Right lobe of liver (tissue), 6 donors: ENCODE data around the gene NQO2. TPM values are rescaled to one million over a fixed set of nuclear protein-coding genes. Genes with fewer than 3 reads are reported as not detected.
"Not testable (repeated sequence)": the region's sequence is repeated elsewhere in the genome, so short reads cannot be mapped to it uniquely, and the experiment has no call there.

Experiments used
- ATAC-seq, 4 donors: fragments of 200-7000 bp; cut with Tn5 transposase; one replicate each; pipeline ENCODE4 v1.9.1; 2020; ENCODE audit warnings: mild to moderate bottlenecking in 4 of 4, moderate library complexity in 4 of 4
- DNase-seq, 3 donors: peaks; one replicate each; pipeline ENCODE4 v3.0.0-alpha.2; 2020
- H3K27ac ChIP-seq, 3 donors: fragments of 200-600 bp; one replicate each; pipeline ENCODE4 v1.8.0; 2022
- H3K27me3 ChIP-seq, 2 donors: fragments of 200-600 bp; one replicate each; pipeline ENCODE4 v1.8.0; 2022
- H3K36me3 ChIP-seq, 4 donors: fragments of 200-600 bp; sonication (generic) in 1 of 4; one replicate each; pipeline versions ENCODE4 v1.5.1 to v1.8.0; 2017 to 2022; ENCODE audit warnings: control low read depth in 1 of 4
- H3K4me1 ChIP-seq, 4 donors: fragments of 200-600 bp; sonication (generic) in 1 of 4; one replicate each; pipeline versions ENCODE4 v1.5.1 to v1.8.0; 2017 to 2022; ENCODE audit warnings: control low read depth in 1 of 4
- H3K4me3 ChIP-seq, 3 donors: fragments of 200-600 bp; one replicate each; pipeline ENCODE4 v1.8.0; 2022
- H3K9me3 ChIP-seq, 4 donors: fragments of 200-600 bp; sonication (generic) in 1 of 4; one replicate each; pipeline versions ENCODE4 v1.5.1 to v1.8.0; 2017 to 2022; ENCODE audit warnings: control low read depth in 1 of 4
- POLR2A ChIP-seq: fragments of 450-650 bp; IDR thresholded peaks from one replicate; pipeline ENCODE4 v1.6.1; 2017; ENCODE audit warnings: antibody characterized with exemption, mild to moderate bottlenecking
- WGBS: methylation state at CpG from one replicate; pipeline ENCODE4 v1.1.6; 2018; ENCODE audit warnings: low coverage, low lambda C conversion rate; ENCODE audit not compliant: insufficient coverage; ENCODE audit errors: missing lambda C conversion rate; 5-methylcytosine and 5-hydroxymethylcytosine counted together
- intact Hi-C, 2 donors: fragments of 100-400 bp; cut with DNase I; formaldehyde crosslinking; loops; one replicate each; pipeline versions ENCODE4 v1.11.2 to v1.14.1; 2022
- total RNA-seq, 6 experiments: library from RNA; depleted of rRNA in 2 of 6; stranded (reverse); fragments of >200 nt in 2 of 6; fragmentation: NEBNext Ultra II Directional in 3 of 6; extraction: Animal tissue kit (Norgen Biotek cat#: 25700) in 3 of 6; gene quantifications; one replicate each; pipeline versions ENCODE4 v1.1.0 to v1.2.4, GENCODE V29; 2016 to 2023
- TF ChIP-seq, protein P1 (sequence below), 4 donors: fragments of 200-600 bp in 3 of 4; fragments of 450-650 bp in 1 of 4; IDR thresholded peaks; one replicate each; pipeline versions ENCODE4 v1.5.1 to v1.8.0; 2016 to 2022; ENCODE audit warnings: antibody characterized with exemption in 4 of 4, mild to moderate bottlenecking in 2 of 4
- donor health status: DM: no; HTN: yes; CAD: no.
- donor health status: DM: no; HTN: no; CAD: no.
- donor health status: DM: no; HTN: no; CAD: no.
- donor health status: DM: no; HTN: yes; CAD: no.
- donor health status: DM: no; HTN: yes; CAD: no.

Gene NQO2
- total RNA-seq, 6 experiments from 2014 or later, result 44.5 to 74.2 (median 67.3) TPM

DNA sequence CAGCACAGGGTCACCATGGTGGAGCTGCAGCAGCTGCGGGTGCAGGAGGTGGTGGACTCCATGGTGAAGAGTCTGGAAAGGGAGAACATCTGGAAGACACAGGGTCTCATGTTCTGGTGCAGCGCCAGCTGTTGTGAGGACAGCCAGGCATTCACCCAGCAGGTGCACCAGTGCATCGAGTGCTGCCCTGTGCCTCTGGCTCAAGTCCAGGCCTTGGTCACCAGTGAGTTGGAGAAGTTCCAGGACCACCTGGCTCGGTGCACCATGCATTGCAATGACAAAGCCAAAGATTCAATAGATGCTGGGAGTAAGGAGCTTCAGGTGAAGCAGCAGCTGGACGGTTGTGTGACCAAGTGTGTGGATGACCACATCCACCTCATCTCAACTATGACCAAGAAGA lies 45.7 kb downstream of the NQO2 start:
- H3K4me3 ChIP-seq, result no peak overlapping the region
- no peaks in the 10 kb centered on the region for H3K4me1 ChIP-seq
- intact Hi-C loops, result loop anchor here in 1 of 2 donors (5.0 kb wide), 1 partner anchor 38 kb away; no protein-coding TSS in a partner anchor
- DNase-seq (no peak), ATAC-seq (no peak)
- no peaks in the 10 kb centered on the region for H3K9me3 ChIP-seq
- H3K27ac ChIP-seq, result no peak overlapping the region
- H3K36me3 ChIP-seq, result no peaks in the 10 kb centered on the region
- TF ChIP-seq POLR2A, result no peak
- TF ChIP-seq, protein P1, sequence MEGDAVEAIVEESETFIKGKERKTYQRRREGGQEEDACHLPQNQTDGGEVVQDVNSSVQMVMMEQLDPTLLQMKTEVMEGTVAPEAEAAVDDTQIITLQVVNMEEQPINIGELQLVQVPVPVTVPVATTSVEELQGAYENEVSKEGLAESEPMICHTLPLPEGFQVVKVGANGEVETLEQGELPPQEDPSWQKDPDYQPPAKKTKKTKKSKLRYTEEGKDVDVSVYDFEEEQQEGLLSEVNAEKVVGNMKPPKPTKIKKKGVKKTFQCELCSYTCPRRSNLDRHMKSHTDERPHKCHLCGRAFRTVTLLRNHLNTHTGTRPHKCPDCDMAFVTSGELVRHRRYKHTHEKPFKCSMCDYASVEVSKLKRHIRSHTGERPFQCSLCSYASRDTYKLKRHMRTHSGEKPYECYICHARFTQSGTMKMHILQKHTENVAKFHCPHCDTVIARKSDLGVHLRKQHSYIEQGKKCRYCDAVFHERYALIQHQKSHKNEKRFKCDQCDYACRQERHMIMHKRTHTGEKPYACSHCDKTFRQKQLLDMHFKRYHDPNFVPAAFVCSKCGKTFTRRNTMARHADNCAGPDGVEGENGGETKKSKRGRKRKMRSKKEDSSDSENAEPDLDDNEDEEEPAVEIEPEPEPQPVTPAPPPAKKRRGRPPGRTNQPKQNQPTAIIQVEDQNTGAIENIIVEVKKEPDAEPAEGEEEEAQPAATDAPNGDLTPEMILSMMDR (IDR thresholded peaks at IDR 0.05), result no peak
- no peaks in the 10 kb centered on the region for H3K27me3 ChIP-seq
- 89% methylated on average over 3 of the region's 5 CpGs for WGBS

DNA sequence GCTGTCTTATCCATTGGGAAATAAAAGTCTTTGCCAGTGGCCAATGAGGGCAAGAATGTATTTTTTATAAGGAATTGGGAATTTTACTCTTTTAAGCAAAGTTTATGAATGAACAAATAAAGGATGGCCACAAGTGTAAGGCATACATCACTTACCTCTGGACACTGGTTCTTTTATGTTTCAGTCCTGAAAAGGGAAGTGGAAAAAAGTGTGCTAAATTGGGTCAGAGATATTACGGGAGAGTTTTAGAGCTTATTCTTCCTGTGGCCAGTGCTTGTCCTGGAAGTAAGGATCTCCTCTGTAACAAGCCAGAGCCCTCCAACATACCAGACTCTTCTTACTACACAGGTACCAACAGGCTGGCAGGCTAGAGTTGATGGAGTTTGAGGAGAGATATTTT lies 46.1 kb downstream of the NQO2 start:
- 40% methylated on average over 1 of the region's 1 CpG for WGBS
- H3K4me3 ChIP-seq, result no peak overlapping the region
- H3K4me1 ChIP-seq, result no peaks in the 10 kb centered on the region
- no peak for DNase-seq
- TF ChIP-seq, protein P1 (IDR thresholded peaks at IDR 0.05), result no peak
- TF ChIP-seq POLR2A, result no peak
- H3K27me3 ChIP-seq, result no peaks in the 10 kb centered on the region
- no peaks in the 10 kb centered on the region for H3K9me3 ChIP-seq
- H3K27ac ChIP-seq, result no peak overlapping the region
- ATAC-seq, result no peak
- intact Hi-C loops, result loop anchor here in 1 of 2 donors (5.0 kb wide), 1 partner anchor 38 kb away; no protein-coding TSS in a partner anchor
- H3K36me3 ChIP-seq, result no peaks in the 10 kb centered on the region

DNA sequence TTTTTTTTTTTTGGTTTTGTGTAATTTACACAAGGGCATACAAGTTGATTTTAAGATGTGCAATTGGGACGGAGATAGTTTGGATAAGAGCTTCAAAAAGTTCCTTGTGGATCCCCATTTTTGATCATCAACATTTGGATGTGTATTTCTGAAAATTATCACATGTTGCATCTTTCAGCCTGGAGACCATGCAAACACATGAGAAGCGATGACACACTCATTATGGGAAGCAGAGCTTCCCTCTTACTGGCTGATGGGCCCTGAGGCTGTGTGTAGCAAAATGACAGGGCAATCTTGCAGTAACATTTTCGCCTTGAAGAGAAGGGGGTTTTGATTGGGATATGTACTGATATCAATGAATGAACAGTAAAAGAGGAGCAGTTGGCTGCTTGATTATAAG lies 46.6 kb downstream of the NQO2 start:
- no peak overlapping the region for H3K27ac ChIP-seq
- DNase-seq (no peak), ATAC-seq (peak in 1 of 4 donors; percentile 38)
- no peaks in the 10 kb centered on the region for H3K4me1 ChIP-seq
- no peaks in the 10 kb centered on the region for H3K27me3 ChIP-seq
- H3K4me3 ChIP-seq, result no peak overlapping the region
- H3K9me3 ChIP-seq, result no peaks in the 10 kb centered on the region
- intact Hi-C loops, result loop anchor here in 1 of 2 donors (5.0 kb wide), 1 partner anchor 39 kb away; no protein-coding TSS in a partner anchor
- TF ChIP-seq POLR2A, result no peak
- TF ChIP-seq, protein P1 (IDR thresholded peaks at IDR 0.05), result no peak
- no peaks in the 10 kb centered on the region for H3K36me3 ChIP-seq
- WGBS, result 75% methylated on average over 3 of the region's 3 CpGs

DNA sequence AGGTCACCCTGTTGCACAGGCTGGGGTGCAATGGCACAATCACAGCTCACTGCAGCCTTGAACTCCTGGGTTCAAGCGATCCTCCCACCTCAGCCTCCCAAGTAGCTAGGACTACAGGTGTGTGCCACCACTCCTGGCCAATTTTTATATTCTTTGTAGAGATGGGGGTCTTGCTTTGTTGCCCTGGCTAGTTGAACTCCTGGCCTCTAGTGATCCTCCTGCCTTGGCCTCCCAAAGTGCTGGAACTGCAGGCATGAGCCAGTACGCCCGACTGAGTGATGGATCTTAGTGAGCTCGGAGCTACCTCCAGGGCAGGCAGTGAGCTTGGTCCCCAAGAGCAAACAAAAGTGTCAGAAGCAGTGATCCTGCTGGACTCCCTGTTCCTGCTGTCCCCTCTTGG lies 48.3 kb downstream of the NQO2 start:
- 88% methylated on average over 4 of the region's 4 CpGs for WGBS
- H3K36me3 ChIP-seq, result not testable (repeated sequence)

DNA sequence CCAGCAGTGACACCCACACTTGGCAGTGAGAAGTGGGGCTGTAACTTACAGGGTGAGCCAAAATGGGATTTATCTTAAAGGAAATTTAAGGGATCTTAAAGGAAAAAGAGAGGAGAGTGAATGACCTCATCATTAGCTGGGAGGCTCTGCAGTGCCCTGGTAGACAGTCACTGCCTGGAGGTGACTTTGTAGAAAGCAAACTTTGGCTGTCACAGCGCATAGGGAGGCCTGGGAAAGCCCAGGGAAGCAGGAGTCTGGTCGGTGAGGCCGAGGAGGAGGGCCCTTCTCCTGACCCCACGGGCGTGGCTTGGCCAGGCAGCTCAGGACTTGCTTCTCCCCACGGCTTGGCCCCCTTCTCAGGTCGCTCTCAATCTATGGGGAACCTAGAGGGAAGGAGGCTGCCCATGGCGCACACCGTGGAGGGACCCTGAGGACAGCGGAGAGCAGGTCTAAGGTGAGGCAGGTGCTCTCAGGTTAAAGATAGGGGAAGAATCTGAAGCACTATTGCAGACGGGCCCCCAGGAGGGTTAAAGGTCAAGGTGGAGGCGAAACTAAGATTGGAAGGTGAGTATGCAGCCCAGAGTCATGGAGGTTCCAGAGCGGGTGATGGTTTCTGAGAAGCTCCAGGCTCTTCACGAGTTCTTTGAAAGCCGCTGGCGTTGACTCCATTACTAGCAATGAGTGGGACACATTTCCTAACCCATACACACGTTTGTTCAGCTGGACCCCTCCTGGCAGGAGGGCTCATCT lies 53.0 kb downstream of the NQO2 start:
- ATAC-seq (no peak), DNase-seq (no peak)
- no peak for TF ChIP-seq POLR2A
- TF ChIP-seq, protein P1 (IDR thresholded peaks at IDR 0.05), result no peak
- H3K27me3 ChIP-seq, result no peaks in the 10 kb centered on the region
- H3K4me1 ChIP-seq, result peaks cover 0 to 3% (median 0%) of the 10 kb centered on the region in 4 donors
- H3K4me3 ChIP-seq, result no peak overlapping the region
- H3K9me3 ChIP-seq, result no peaks in the 10 kb centered on the region
- intact Hi-C loops, result no loop called here
- no peak overlapping the region for H3K27ac ChIP-seq
- 68% methylated on average over 7 of the region's 17 CpGs for WGBS
- no peaks in the 10 kb centered on the region for H3K36me3 ChIP-seq

More for the DNA sequence above, 48.3 kb downstream of the NQO2 start:
- not testable (repeated sequence) for H3K4me3 ChIP-seq, DNase-seq, H3K27ac ChIP-seq, H3K9me3 ChIP-seq, H3K27me3 ChIP-seq, ATAC-seq, H3K4me1 ChIP-seq
- intact Hi-C loops, result loop anchor here in 1 of 2 donors (5.0 kb wide), 1 partner anchor 41 kb away; no protein-coding TSS in a partner anchor
